NCI-H128 (cell line): ENCODE measurements around the gene PPP1R37.
"Not testable (repeated sequence)": the region's sequence is repeated elsewhere in the genome, so short reads cannot be mapped to it uniquely, and the experiment has no call there.

ENCODE experiments used
- DNase-seq: peaks from one replicate; lab custom pipeline; 2025; ENCODE audit not compliant: unreplicated experiment; lab: John Stamatoyannopoulos, UW

PPP1R37 gene

GRCh38 chr19:45094707-45095106 lies 1.7 kb downstream of the PPP1R37 start:
- no peak for DNase-seq

DNA sequence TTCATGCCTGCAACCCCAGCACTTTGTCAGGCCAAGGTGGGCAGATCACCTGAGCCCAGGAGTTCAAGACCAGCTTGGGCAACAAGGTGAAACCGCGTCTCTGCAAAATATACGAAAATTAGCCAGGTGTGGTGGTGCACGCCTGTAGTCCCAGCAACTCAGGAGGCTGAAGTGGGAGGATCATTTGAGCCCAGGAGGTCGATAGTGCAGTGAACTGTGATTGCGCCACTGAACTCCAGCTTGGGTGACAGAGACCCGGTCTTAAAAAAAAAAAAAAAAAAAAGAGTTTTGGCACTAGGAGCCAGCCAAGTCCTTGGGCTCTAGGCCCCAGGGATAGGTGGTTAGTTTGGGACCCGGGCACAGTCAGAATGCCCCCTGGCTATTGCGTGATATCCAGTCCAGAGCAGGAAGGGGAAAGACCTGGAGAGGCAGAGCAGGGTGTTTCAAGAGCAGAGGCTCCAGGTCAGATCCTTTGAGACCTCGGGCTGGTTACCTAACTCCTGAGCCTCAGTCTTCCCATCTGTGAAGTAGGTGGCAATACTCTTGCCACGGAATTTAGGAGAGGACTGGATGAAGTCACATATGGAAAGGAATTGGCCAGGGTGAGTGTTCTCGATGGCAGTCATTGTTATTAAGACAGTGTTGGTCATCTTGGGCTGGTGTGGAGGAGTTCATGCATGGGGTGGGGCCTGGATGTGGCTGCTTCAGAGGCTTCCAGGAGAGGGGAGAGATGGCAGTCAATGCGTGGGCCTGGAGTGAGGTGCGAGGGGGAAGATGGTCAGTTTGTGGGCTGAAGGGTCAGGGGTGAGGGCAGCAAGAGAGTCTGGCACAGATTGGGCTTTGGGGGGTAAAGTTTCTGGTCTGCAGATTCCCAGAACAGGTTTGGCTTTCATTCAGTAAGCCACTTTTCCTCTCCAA lies 2.8 kb downstream of the PPP1R37 start:
- no peak for DNase-seq

DNA sequence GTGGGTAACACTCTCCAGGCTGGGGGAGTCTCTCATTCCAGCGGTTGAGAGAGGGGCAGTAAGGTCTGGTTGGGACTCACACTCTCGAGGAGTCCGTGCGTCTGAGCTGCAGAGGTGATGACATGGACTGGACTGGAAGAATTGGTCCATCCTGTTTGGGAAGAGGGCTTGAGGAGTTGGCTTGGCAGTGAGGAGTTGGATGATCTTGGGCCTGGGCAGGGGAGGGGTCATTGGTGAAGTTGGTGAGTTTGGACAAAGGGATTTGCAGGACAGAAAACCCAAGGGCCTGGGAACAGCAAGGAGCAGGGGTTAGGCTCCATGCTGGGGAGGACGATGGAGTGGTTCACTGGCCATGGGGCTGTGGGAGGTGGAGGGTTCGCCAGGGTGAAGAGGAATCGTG lies 3.7 kb downstream of the PPP1R37 start:
- DNase-seq, result no peak

DNA sequence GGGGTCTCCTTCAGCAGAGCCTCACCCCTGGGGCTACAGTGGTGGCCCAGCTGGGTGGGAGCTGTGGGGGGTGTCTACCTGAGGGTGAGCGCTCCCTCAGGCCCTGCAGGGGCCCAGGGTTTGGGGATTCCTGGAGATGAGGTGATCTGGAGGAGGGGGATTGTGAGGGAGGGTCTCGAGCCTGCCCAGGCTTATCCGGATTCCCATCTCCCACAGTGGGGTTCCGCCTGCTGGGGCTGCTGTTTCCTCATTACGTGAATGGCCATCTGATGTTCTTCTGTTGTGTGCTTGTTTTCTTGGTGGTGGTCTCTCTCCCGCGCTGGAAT lies 4.4 kb downstream of the PPP1R37 start:
- DNase-seq, result no peak

- DNase-seq, result no peak
These were observed 5.0 kb downstream of the PPP1R37 start for GRCh38 chr19:45097776-45098520.

DNA sequence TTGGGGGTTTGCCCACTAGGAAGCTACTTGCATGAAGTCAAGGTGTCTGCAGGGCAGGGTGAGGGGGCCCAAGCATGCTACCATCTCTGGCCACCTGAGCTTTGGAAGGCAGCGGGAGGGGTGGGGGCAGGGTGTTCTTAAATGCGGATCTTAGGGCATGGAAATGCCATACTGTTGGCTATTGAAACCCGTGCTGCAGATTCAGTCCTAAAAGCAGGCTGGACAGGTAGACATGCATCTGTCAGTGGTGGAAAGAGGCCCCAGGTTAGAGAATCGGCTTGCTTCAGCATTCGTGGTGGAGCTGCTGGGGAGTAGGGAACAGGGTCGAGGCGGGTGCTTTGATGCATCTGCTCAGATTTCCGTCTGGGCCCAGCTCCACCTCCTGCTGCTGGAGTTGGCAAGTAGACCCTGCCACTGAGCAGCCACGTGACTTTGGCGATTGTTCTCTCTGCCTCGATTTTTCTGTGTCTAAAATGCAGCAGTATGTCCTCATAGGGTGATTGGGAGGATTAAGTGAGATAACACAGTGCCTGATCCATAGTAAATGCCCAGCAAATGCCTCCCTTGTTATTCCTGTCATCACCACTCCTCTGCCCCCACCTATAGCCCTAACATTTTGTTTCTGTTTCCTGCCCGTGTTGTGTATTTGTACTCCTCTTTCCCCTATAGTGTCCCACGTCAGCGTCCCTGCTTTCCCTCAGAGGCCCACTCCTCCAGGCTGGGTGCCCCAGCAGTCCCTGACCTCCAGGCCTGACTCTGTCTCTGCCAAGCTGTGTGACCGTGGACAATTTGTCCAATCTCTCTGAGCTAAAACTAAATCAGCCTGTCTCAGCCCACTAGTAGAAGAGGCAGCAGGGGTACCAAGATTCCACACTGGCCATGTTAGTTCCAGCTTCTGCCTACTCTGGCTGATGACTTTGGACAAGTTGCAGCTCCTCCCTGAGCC lies 5.8 kb downstream of the PPP1R37 start:
- DNase-seq, result no peak

DNA sequence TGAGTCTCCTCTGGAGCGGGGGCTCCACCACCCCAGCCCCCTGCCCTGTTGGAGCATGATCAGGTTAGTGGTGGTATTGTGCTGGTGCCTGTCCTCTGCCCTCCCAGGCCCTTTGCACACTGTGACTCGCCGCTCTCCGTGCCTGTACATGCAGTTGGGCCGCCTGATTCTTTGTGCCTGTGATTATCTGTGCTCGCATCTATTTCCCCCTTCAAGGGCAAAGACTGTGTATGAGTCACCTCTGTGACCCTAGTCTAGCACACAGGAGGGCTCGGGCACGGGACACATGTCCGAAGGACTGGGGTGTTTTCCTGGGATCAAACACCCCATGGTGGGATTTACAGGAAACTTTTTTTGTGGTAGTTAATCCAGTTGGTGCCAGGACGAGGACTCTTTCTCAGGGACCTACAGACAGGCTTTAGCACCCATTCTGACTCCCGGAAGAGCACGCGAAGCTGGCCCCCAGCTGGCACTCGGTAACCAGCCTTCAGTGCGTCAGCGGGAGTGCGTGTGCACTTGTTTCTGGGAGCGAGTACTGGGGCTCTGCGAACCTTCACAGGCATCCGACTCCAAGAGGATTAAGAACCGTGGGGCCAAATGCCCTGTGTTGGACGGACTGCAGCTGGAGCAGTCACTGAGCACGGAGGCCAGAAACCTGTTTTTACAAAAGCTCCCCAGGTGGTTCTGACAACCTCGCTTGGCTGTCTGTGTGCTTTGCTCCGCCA lies 6.7 kb downstream of the PPP1R37 start:
- DNase-seq, result no peak

DNA sequence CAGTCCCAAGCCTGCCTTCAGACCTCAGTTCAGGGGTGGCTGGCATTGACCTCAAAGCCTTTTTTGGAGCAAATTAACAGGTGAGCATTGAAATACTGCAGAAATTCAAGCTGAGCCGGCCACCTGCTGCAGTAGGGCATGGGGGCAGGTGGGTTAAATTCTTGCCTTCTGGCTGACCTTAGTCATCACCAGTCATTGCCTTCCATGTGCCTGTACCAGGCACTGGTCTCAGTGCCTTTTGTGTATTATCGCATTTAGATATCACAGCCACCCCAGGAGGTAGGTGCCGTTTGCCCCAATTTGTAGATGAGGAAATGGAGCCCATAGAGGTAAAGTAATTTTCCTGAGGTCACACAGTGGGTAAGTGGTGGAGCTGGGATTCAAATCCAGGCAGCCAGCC lies 7.2 kb downstream of the PPP1R37 start:
- no peak for DNase-seq

- no peak for DNase-seq
These were observed 7.9 kb downstream of the PPP1R37 start for GRCh38 chr19:45100846-45101252.

GRCh38 chr19:45101806-45102205 lies 8.8 kb downstream of the PPP1R37 start:
- no peak for DNase-seq

DNA sequence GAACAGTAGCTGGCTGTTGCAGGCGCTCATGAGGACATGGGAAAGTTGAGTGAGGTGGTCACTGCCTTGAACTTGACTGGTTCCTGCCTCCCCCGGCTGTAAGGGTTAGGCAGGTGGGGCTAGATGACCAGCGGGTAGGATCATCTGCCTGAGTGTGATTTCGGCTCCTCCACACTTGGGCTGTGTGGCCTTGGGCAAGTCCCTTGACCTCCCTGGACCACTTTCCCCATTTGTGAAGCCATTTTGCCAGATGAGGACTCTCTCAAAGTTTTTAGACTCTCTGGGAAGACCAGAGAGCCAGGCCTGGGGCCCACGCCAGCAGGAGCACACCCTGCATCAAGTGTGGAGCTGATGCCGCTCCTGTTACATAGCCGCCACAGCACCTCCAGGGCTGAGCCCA lies 9.5 kb downstream of the PPP1R37 start:
- DNase-seq, result no peak

DNA sequence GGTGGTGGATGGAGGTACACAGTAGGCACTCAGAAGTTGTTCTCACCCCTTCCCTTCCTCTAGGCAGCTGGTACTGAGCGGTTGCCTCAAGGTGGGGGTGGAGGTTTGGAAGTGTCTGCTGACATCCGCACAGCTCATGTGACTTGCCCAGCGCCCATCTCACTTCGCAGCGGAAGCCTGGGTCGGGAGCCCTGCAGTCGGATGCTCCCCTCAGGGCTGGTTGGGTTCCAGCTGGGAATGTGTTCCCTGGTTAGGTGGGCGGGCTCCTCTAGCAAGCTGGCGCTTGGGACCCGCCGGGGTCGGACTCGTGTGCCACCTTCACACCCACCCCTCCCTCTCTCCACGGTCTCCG lies 10.2 kb downstream of the PPP1R37 start:
- no peak for DNase-seq

- peak; percentile 34 for DNase-seq
These were observed 10.7 kb downstream of the PPP1R37 start for GRCh38 chr19:45103508-45104319.

DNA sequence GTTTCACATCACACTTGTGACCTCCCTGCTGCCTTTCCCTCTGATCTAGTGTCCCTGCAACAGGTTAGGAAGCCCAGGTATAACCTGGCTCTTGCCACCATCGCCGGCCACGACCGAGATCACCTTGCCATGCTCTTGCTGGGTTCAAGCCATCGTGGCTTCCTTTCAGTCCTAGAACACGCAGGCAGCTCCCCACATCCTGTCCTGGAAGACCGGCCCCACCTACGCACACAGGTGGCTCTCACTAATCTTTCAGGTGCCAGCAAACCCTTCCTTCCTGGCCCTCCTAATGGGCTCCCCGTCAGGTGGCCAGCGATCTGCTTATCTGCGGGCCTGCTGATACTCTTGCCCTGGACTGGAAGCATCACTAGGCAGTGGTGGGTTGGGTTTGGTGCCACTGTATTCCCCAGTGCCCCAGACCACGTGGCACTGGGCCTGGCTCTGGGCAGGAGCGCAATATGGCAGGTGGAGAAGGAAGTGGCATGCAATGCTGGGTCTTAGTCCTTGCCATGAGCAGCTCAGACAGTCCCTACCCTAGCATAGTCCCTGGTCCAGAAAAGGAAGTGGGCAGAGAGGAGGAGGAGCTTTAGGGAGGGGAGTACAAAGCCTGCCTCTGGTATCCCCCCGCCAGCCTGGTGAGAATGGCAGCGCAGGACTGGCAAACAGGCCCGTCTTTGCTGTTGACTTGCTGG lies 11.8 kb downstream of the PPP1R37 start:
- DNase-seq, result no peak

GRCh38 chr19:45106363-45106762 lies 13.4 kb downstream of the PPP1R37 start:
- DNase-seq, result not testable (repeated sequence)

DNA sequence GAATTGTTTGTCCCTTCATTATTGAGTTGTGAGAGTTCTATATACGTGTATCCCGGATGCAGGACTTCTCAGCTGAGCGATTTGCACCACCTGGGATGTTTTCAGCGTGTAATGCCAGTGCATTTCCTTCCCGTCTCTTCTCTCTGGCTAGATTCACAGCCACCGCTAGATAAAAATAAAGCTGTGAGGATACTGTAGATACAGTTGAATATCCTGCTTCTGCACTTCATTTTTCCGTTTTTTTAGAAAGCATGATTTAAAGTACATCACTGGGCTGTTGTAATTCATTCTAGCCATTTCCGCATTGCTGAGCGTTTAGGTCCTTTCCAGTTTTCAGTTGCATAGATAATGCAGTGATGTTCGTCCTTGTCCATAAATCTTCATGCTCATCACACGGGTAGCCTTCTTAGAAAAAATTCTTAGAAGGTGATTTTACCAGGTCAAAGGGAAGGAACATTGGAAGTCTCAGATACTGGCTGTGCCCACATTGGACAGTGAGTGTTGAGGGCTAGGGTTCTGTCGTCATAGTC lies 14.7 kb downstream of the PPP1R37 start:
- no peak for DNase-seq

- DNase-seq, result no peak
These were observed 17.9 kb downstream of the PPP1R37 start for GRCh38 chr19:45110851-45111266.

GRCh38 chr19:45112111-45112827 lies 19.3 kb downstream of the PPP1R37 start:
- DNase-seq, result no peak
